ENCODE results near the gene MYF5. TPM values are rescaled to one million over a fixed set of nuclear protein-coding genes. Genes with fewer than 3 reads are reported as not detected.

The MYF5 gene
- total RNA-seq, 1 experiment from 2014 or later = not detected

DNA sequence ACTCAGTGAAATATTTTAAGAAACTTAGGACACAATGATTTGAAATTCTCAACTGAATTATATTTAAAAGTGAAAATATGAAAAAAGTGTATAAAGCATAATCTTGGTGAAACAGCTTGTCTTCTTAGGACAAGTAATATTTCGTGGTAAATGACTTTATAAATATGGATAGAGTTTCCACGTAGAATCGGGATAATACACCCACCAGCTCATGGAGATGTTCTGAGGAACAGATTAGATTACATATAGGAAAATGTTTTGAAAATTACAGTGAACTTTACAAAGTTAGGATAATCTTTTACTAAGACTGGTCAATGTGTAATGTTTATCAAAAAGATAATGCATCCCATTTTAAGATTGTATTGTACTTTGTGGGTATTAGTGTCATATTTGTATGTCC, 34.9 kb upstream of the MYF5 start:
- H3K4me1 Mint-ChIP-seq = peaks cover 19 to 33% of the 10 kb centered on the region in 2 experiments
- Histone ChIP-seq H4K5ac (ENCODE audit: insufficient read length, low read depth, low read length) (no peak overlapping the region), H4K91ac (ENCODE audit: insufficient read length, low read depth, low read length) (no peak overlapping the region), H3K4me1 (ENCODE audit: insufficient read depth, low read length) (peaks cover 3% of the 10 kb centered on the region; the same call in 1 of the 2 replicates), H2BK5ac (ENCODE audit: insufficient read length, low read length) (no peak overlapping the region), H3K27me3 (ENCODE audit: insufficient read depth, low read length) (no peaks in the 10 kb centered on the region), H2BK120ac (ENCODE audit: low read depth, low read length, poor library complexity, severe bottlenecking) (no peak overlapping the region), H3K9me3 (ENCODE audit: control insufficient read depth, low read depth, low read length) (no peaks in the 10 kb centered on the region), H3K23ac (ENCODE audit: insufficient read length, low read depth, low read length) (no peak overlapping the region), H3K9ac (ENCODE audit: extremely low read depth, insufficient read length, low read length) (no peak overlapping the region), H3K4ac (ENCODE audit: low read depth, low read length) (no peak overlapping the region), H4K20me1 (ENCODE audit: control insufficient read depth, insufficient read depth, insufficient read length) (no peaks in the 10 kb centered on the region), H2BK12ac (ENCODE audit: insufficient read length, low read depth, low read length) (no peak overlapping the region), H4K8ac (replicated peaks; ENCODE audit: insufficient read length, low read depth, low read length) (no peak overlapping the region), H3K79me2 (ENCODE audit: insufficient read depth, low read length) (no peaks in the 10 kb centered on the region), H2BK20ac (ENCODE audit: low read depth, low read length, poor library complexity, severe bottlenecking) (no peak overlapping the region), H2BK15ac (ENCODE audit: low read depth, low read length) (no peak overlapping the region), H3K79me1 (ENCODE audit: insufficient read depth, low read depth, low read length, poor library complexity, severe bottlenecking) (no peaks in the 10 kb centered on the region), H3K56ac (ENCODE audit: insufficient read length, low read depth, low read length) (no peak overlapping the region), H3K23me2 (ENCODE audit: insufficient read length, low read depth, low read length, poor library complexity, severe bottlenecking) (no peaks in the 10 kb centered on the region), H3K14ac (ENCODE audit: insufficient read depth, low read length) (no peak overlapping the region), H3K4me2 (ENCODE audit: insufficient read depth, insufficient read length, low read length) (no peak overlapping the region), H2AK5ac (ENCODE audit: insufficient read length, low read length) (no peak overlapping the region), H3K27ac (ENCODE audit: insufficient read length, low read depth, low read length) (no peak overlapping the region), H3T11ph (ENCODE audit: low read length) (no peak overlapping the region), H3K18ac (ENCODE audit: insufficient read length, low read depth, low read length) (no peak overlapping the region), H2AFZ (ENCODE audit: low read length) (no peak overlapping the region)
- 0 out of 7 replicates have a peak, but pooled peaks cover 0 to 4% (median 0%) of the 10 kb centered on the region in 3 experiments for H3K36me3 Mint-ChIP-seq (ENCODE audit: insufficient read depth in 1 of 3, low read depth in 3 of 3)
- WGBS (ENCODE audit: extremely low coverage, insufficient read length, low lambda C conversion rate) = no CpG with 5 or more reads among the region's 3 CpGs
- no peaks in the 10 kb centered on the region for H3K27me3 Mint-ChIP-seq (ENCODE audit: low read depth)
- TF ChIP-seq CTCF (conservative IDR thresholded peaks at IDR 0.05) = no peak
- no peak for DNase-seq
- H3K9me3 Mint-ChIP-seq = peaks cover 0 to 2% of the 10 kb centered on the region in 2 experiments; a peak in 1 of 5 replicates
- peak overlapping the region in 1 of 3 experiments; percentile 62; a peak in 2 of 7 replicates for H3K27ac Mint-ChIP-seq
- no peak overlapping the region for H3K4me3 Mint-ChIP-seq

Measured in H9 (cell line).